ENCODE results near the gene LILRB3.

- TF ChIP-seq CTCF (conservative IDR thresholded peaks at IDR 0.05; ENCODE audit: low read depth, low read length) (no peak), POLR2A (IDR thresholded peaks at IDR 0.05; ENCODE audit: low read depth, low read length) (no peak), RFX5 (IDR thresholded peaks at IDR 0.05; ENCODE audit: low read depth, low read length) (no peak), NFE2L2 (IDR thresholded peaks at IDR 0.05; ENCODE audit: low read depth, low read length) (no peak), CEBPB (IDR thresholded peaks at IDR 0.05; ENCODE audit: low read depth, low read length) (no peak)
- TF ChIP-seq, protein P1, sequence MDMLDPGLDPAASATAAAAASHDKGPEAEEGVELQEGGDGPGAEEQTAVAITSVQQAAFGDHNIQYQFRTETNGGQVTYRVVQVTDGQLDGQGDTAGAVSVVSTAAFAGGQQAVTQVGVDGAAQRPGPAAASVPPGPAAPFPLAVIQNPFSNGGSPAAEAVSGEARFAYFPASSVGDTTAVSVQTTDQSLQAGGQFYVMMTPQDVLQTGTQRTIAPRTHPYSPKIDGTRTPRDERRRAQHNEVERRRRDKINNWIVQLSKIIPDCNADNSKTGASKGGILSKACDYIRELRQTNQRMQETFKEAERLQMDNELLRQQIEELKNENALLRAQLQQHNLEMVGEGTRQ (IDR thresholded peaks at IDR 0.05; ENCODE audit: low read depth, low read length), result no peak
- TF ChIP-seq, protein P2, sequence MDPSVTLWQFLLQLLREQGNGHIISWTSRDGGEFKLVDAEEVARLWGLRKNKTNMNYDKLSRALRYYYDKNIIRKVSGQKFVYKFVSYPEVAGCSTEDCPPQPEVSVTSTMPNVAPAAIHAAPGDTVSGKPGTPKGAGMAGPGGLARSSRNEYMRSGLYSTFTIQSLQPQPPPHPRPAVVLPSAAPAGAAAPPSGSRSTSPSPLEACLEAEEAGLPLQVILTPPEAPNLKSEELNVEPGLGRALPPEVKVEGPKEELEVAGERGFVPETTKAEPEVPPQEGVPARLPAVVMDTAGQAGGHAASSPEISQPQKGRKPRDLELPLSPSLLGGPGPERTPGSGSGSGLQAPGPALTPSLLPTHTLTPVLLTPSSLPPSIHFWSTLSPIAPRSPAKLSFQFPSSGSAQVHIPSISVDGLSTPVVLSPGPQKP (IDR thresholded peaks at IDR 0.05; ENCODE audit: borderline replicate concordance, low read depth, low read length), result no peak
These were observed 3.7 kb downstream of the LILRB3 start for GRCh38 chr19:54218960-54219661.
